ENCODE results near the gene EPGN. TPM values are rescaled to one million over a fixed set of nuclear protein-coding genes. Genes with fewer than 3 reads are reported as not detected.

The EPGN gene
- total and polyA plus RNA-seq, 8 donors, result 0.73 to 1.8 (median 0.87) TPM; not detected in 5

GRCh38 chr4:74282926-74283325 lies 25.3 kb upstream of the EPGN start:
- no peak for DNase-seq
- no peaks in the 10 kb centered on the region for H3K36me3 ChIP-seq
- H3K4me3 ChIP-seq, result no peak overlapping the region
- H3K9me3 ChIP-seq, result no peaks in the 10 kb centered on the region
- no peaks in the 10 kb centered on the region for H3K4me1 ChIP-seq
- intact Hi-C loops (cut with DNase I; ENCODE audit: low total_unique reads), result no loop called here
- no peaks in the 10 kb centered on the region for H3K27me3 ChIP-seq
- no peak overlapping the region for H3K27ac ChIP-seq
- TF ChIP-seq EP300 (IDR thresholded peaks at IDR 0.05), result no peak
- no peak for TF ChIP-seq POLR2A (IDR thresholded peaks at IDR 0.05)
- TF ChIP-seq CTCF (IDR thresholded peaks at IDR 0.05), result no peak
- TF ChIP-seq POLR2AphosphoS5 (IDR thresholded peaks at IDR 0.05), result no peak

GRCh38 chr4:74283614-74284013 lies 24.7 kb upstream of the EPGN start:
- no peak for DNase-seq
- intact Hi-C loops (cut with DNase I; ENCODE audit: low total_unique reads), result no loop called here
- no peaks in the 10 kb centered on the region for H3K4me1 ChIP-seq
- H3K27me3 ChIP-seq, result no peaks in the 10 kb centered on the region
- no peak overlapping the region for H3K4me3 ChIP-seq
- TF ChIP-seq CTCF (IDR thresholded peaks at IDR 0.05), result no peak
- no peak for TF ChIP-seq EP300 (IDR thresholded peaks at IDR 0.05)
- no peak for TF ChIP-seq POLR2A (IDR thresholded peaks at IDR 0.05)
- TF ChIP-seq POLR2AphosphoS5 (IDR thresholded peaks at IDR 0.05), result no peak
- H3K36me3 ChIP-seq, result no peaks in the 10 kb centered on the region
- no peak overlapping the region for H3K27ac ChIP-seq
- no peaks in the 10 kb centered on the region for H3K9me3 ChIP-seq
- 68 to 89% (median 87%) methylated on average over 2 of the region's 2 CpGs for WGBS, 5 donors

DNA sequence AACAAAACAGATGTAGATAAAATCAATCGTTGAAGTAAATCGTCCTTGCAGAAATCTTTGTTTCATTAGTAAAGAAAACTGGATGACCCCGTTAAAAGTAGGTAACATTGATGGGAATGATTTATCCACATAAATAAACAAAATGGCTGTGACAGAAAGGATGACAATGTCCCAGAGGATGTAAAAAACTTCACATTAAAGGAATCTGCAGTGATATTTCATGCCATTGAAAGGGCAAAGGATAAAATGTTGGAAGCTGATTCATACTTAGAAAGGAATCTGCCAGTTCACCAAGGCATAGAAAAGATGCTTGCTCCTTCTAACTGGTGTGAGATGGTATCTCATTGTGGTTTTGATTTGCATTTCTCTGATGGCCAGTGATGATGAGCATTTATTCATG lies 24.2 kb upstream of the EPGN start:
- no peak overlapping the region for H3K4me3 ChIP-seq
- H3K9me3 ChIP-seq, result no peaks in the 10 kb centered on the region
- intact Hi-C loops (cut with DNase I; ENCODE audit: low total_unique reads), result no loop called here
- H3K27ac ChIP-seq, result no peak overlapping the region
- no peaks in the 10 kb centered on the region for H3K36me3 ChIP-seq
- DNase-seq, result no peak
- H3K27me3 ChIP-seq, result no peaks in the 10 kb centered on the region
- TF ChIP-seq EP300 (IDR thresholded peaks at IDR 0.05) (no peak), CTCF (IDR thresholded peaks at IDR 0.05) (no peak), POLR2A (IDR thresholded peaks at IDR 0.05) (no peak), POLR2AphosphoS5 (IDR thresholded peaks at IDR 0.05) (no peak)
- 41 to 57% (median 50%) methylated on average over 3 of the region's 3 CpGs for WGBS, 5 donors
- H3K4me1 ChIP-seq, result no peaks in the 10 kb centered on the region

- no peaks in the 10 kb centered on the region for H3K4me1 ChIP-seq
- no peak overlapping the region for H3K27ac ChIP-seq
- WGBS, 5 donors, result 69 to 96% (median 92%) methylated on average over 1 of the region's 1 CpG
- no peak for DNase-seq
- no peak overlapping the region for H3K4me3 ChIP-seq
- no peaks in the 10 kb centered on the region for H3K27me3 ChIP-seq
- TF ChIP-seq POLR2A (IDR thresholded peaks at IDR 0.05), result no peak
- TF ChIP-seq EP300 (IDR thresholded peaks at IDR 0.05), result no peak
- TF ChIP-seq POLR2AphosphoS5 (IDR thresholded peaks at IDR 0.05), result no peak
- TF ChIP-seq CTCF (IDR thresholded peaks at IDR 0.05), result no peak
- H3K9me3 ChIP-seq, result no peaks in the 10 kb centered on the region
- no peaks in the 10 kb centered on the region for H3K36me3 ChIP-seq
- intact Hi-C loops (cut with DNase I; ENCODE audit: low total_unique reads), result no loop called here
These were observed 21.1 kb upstream of the EPGN start for GRCh38 chr4:74287164-74287563.

Data from stomach (tissue), 9 donors.